AG04449 (cell line): ENCODE results near the gene MMEL1.

ENCODE experiments used
- CTCF ChIA-PET: fragments of 350-600 bp; formaldehyde crosslinking; extraction: SDS; loops from one replicate; lab custom pipeline; 2021; ENCODE audit warnings: antibody characterized with exemption; lab: Yijun Ruan, JAX
- POLR2A ChIA-PET: fragments of 400-600, 350-600 bp; formaldehyde crosslinking; extraction: SDS; loops from one replicate; lab custom pipeline; 2020; ENCODE audit warnings: antibody characterized with exemption, inconsistent platforms; lab: Yijun Ruan, JAX
- DNase-seq: peaks from one replicate; pipeline ENCODE4 v3.0.0-alpha.2; 2010; ENCODE audit warnings: low read depth, low spot score
- H3K4me3 ChIP-seq: 2 replicates; pipeline ENCODE4 v1.5.1; 2011; ENCODE audit warnings: low read depth, mild to moderate bottlenecking, control low read depth, low read length
- TF ChIP-seq, protein P1 (sequence below): IDR thresholded peaks from one replicate; pipeline ENCODE4 v1.5.1; 2011; ENCODE audit warnings: mild to moderate bottlenecking, moderate library complexity, low read length, control low read depth, inconsistent platforms; ENCODE audit not compliant: insufficient read depth; ENCODE audit errors: missing control alignments

The MMEL1 gene

DNA sequence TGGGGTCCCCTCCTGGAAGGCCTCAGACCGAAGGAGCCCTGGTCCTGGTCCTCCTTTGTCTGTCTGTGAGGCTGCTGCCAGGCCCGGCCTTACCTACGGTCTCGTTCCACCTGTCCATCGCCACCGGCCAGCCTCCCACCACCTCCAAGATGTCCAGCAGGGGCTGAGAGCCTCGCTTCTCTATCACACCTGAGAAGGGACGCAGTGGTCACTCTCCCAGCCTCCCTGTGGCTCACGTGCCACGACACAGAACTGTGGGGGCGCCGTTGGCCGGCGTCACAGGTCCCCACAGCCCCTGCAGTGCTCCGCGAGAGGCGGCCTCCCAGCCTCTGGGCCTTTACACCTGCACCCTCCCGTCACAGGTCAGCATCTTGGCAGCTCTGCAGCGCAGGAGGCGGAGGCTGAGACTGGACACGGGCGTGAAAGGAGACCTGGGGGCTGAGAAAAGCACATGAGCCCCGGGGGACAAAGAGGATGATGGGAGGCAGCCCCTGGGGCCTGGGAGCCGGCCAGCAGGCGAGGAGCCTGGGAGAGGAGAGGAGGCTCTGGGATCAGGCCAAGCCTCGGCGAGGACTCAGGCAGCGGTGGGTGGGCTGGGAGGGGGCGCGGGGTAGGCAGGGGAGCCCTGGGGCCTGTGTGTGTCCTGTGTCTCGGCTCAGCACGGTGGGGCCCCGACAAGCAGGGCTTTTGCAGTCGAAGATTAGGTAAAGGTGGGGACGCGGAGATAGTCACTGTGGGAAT is 25.8 kb downstream of the MMEL1 start:
- ChIA-PET POLR2A (no interaction called here), CTCF (no interaction called here)
- H3K4me3 ChIP-seq = no peak overlapping the region
- no peak for DNase-seq
- TF ChIP-seq, protein P1, sequence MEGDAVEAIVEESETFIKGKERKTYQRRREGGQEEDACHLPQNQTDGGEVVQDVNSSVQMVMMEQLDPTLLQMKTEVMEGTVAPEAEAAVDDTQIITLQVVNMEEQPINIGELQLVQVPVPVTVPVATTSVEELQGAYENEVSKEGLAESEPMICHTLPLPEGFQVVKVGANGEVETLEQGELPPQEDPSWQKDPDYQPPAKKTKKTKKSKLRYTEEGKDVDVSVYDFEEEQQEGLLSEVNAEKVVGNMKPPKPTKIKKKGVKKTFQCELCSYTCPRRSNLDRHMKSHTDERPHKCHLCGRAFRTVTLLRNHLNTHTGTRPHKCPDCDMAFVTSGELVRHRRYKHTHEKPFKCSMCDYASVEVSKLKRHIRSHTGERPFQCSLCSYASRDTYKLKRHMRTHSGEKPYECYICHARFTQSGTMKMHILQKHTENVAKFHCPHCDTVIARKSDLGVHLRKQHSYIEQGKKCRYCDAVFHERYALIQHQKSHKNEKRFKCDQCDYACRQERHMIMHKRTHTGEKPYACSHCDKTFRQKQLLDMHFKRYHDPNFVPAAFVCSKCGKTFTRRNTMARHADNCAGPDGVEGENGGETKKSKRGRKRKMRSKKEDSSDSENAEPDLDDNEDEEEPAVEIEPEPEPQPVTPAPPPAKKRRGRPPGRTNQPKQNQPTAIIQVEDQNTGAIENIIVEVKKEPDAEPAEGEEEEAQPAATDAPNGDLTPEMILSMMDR = no peak

DNA sequence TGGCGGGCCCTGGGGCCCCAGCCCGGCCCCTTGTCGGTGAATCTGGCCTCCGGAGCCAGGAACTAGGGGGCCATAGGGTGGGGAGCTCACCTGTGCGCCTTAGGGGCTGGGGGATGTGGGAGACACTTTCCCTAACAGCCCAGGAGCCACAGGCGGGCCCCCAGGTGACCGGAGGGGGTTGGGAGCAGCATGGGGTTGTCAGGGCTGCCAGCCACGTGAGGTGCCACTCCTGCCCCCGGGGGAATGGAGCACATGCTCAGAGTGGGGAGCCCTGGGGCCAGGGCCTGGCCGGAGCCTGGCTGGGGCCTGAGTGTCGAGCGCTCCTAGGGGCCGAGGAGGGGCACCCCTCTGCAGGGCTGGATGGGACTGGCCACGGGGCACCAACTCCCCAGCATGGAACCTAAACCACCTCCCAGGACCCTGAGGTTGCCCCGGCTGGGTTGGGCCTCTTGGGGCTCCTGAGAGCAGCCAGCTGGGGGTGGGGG is 26.4 kb downstream of the MMEL1 start:
- no peak for DNase-seq
- H3K4me3 ChIP-seq = no peak overlapping the region
- ChIA-PET POLR2A (no interaction called here), CTCF (no interaction called here)
- TF ChIP-seq, protein P1 = no peak

DNA sequence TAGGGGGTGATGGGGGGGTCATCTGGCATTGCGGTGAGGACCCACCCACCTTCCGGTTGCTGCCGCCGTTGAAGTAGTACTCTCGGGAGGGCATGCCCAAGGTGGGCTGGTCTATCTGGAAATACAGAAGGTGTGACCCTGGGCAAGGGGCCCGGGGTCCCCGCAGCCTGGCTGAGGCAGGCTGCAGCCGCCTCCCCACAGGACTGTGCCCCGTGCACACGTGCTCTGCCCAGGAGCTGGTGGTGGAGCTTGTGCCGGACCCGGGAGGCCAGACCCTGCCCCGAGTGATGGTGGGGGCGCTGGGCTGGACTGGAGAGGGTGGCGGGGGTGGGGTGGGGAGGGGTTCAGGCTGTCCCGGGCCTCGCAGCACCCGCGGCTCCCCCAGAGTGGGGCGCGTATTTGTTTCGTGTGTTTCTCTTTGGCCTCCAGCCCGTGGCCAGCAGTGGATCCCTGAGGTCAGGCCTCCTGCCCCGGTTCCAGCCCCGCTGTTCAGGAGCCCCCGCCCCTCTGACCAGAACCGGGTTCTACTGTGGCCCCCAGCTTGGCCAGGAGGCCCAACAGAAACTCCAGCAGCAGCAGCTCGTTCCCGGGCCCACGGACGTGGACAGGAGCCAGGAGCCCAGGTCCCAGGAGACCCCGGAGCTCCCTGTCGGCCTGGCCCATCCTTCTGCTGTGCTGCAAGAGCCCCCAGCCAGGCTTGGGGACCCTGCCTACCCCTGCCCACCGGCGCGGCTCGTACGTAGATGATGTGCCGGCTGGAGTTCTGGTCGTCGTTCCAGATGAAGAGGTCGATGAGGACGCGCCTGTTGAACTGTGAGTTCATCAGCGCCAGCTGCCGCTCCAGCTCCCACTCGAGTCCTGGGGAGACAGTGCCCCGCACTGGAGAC is 27.1 kb downstream of the MMEL1 start:
- H3K4me3 ChIP-seq = no peak overlapping the region
- CTCF ChIA-PET = no interaction called here
- POLR2A ChIA-PET = no interaction called here
- no peak for DNase-seq
- TF ChIP-seq, protein P1 = no peak

DNA sequence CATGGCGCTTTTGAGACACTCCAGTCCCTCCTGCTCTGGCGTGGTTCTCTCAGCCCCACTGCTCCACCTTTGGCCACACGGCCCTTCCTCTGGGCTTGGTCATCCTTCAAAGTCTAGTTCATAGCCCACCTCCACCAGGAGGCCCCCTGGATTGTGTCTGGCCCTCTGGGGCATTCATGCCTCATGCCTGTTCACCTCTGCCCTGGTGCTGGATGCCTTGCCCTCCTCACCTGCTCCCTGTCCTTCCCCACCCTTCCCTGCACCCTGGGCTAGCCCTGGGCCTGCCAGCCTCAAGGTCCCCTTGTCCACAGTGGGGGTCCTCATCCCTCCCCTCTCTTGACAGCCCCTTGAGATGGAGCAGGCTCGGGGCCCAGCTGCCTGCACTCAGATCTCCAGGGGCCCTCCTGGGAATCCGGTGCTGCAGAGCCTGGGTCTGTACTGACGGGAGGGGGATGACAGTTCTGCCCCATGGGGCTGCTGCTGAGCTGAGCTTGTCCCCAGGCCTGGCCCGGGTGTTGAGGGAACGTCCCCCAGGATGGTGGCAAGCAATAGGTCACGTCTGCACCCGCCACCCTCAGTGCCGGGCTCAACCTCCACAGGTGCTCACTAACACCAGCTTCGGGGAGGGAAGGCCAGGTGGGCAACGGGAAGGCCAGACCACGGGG is 27.8 kb downstream of the MMEL1 start:
- TF ChIP-seq, protein P1 = no peak
- POLR2A ChIA-PET = no interaction called here
- no peak overlapping the region for H3K4me3 ChIP-seq
- CTCF ChIA-PET = no interaction called here
- DNase-seq = no peak

DNA sequence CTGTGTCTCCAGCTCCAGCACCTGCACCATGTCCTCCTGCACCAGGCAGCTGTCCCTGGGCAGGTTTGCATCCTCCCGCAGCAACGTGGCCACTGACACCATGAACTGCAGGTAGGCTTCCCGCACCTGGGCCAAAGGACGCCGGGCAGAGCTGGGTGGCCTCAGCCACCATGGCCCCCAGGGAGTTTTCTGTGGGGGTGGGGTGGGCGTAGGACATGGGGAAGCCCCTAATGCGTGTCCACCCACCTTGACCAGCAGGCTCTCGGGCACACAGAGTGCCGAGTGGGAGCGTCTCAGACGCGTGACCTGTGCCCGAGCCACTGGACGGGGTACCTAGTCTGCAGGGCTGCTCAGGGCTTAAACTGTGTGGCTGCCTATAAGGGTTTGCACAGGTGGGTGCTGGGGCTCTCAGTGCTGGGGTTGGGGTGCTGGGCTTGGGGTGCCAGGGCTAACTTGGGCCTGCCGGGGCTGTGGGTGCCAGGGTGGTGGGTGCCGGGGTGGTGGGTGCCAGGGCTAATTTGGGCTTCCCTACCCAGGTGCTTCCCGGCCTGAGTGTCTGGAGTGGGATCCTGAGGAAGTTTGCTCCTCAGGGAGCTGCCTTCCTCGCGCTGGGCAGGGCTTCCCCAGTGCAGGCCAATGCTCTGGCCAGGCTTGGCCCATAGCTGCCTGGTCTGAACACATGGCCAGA is 28.5 kb downstream of the MMEL1 start:
- TF ChIP-seq, protein P1 = no peak
- POLR2A ChIA-PET = no interaction called here
- H3K4me3 ChIP-seq = no peak overlapping the region
- no peak for DNase-seq
- CTCF ChIA-PET = no interaction called here
